D341Med (cell line): ENCODE measurements around the gene TMEM178A.

Experiments used
- DNase-seq: peaks from one replicate; pipeline ENCODE4 v3.0.0; 2012; ENCODE audit warnings: low spot score

Gene TMEM178A

DNA sequence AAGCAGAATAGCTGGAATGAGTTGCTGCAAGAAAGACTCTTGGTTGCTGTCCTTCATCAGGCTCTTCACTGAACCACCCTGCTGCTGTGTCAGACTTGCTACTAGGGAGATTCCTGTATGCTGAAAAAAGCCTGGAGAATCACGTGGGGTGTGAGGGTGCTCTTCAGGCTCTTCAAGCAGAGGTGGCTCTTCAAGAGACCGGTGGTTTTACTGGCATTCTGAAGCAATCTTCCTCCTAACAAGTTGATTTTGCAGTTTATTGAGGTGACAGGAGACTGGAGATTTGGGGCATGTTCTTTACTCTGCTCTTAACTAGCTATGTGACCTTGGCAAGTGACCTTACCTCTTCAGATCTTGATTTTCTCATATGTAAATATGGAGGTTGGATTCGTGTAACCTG, 14.1 kb downstream of the TMEM178A start:
- no peak for DNase-seq

DNA sequence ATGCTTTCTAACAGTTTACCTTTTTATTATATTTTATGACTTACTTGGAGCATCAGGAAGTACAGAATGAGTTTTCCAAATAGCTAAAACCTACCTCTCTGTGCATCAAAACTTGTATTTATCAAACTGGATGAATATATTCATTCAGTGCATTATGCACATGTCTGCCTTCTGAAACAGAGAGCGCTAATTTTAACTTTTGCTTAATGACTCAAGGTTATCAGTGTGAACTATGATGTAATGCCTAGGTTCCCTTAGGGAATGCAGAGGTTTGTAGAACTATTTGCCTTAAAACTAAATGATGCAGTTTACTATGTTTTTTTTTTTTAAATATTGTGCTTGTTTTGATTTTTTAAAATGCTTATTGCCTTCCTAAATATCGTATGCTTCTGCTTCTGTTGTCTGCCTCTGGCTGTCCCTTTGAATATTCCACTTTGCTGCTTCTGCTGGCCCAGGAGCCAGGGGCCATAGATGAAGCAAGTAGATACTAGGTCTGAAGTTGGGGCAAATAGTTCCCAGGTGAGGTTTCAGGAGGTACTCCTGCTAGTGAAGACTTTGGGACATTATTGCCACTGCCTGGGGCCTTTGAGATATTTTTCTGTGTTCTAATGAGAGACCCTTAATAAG, 16.5 kb downstream of the TMEM178A start:
- no peak for DNase-seq

DNA sequence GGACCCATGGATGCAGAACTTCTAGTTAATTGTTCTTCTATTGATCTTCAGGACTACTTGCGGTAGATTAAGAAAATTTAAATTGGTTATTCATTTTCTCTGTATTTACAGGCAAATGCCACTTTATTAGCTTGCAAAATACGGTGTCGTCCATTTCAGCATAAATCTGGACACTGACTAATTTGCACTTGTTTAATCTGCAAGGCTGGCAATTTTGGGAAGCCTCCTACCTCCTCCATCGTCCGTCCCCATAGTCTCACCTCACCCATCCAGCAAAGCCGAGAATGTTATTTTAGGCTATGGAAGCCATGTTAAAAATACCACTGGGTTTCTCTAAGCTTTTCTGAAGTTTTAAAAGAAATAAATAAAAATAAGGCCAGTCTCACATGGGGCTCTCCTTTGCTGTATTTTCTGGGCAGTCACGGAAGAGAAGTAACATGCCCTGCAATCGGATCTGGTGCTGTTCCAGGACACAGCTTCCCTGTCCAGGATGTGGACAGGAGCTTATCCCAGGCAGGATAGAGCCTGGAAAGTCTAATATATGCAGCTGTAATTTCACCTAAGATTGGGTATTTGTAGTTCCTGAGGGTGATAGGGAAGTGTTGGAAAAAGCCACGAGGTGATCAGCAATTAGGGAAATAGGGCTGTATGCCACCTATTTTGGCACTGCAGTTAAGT, 17.4 kb downstream of the TMEM178A start:
- DNase-seq: no peak

DNA sequence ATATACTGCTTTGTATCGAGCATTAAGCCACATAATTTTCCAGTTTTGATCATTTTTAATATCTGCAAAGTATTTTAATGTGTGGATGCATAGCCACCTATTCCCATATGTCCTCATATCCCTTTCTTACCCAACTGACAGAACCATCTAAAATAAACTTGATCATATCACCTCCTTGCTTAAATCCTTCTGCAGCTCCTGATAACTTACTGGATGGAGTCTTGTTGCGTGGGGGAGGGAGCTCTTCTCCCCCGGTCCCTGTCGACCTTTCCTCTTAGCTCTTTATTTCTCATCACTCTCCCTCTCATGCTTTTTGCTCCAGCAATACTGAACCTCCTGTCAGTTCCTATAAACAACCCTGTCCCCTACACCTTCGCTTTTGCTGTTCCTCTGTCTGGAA, 18.7 kb downstream of the TMEM178A start:
- no peak for DNase-seq

DNA sequence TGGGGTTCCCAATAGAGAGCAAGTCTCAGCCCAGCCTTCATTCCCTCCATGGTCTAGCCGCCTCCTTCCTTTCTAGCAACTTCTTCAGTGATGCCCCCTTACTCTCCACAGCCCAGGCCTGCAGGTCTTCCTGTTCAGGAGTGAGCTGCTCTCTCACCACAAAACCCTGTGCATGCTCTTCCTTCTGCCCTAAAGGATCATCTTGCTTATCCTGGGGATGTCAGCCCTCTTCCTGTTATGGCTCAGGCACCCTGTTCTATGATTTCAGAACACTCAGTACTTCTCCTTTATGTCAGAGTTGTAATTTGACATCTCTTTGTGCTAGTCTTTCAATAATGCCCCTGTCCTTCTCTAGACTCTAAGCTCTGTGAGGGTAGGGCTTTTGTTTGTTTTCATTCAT, 19.4 kb downstream of the TMEM178A start:
- no peak for DNase-seq

DNA sequence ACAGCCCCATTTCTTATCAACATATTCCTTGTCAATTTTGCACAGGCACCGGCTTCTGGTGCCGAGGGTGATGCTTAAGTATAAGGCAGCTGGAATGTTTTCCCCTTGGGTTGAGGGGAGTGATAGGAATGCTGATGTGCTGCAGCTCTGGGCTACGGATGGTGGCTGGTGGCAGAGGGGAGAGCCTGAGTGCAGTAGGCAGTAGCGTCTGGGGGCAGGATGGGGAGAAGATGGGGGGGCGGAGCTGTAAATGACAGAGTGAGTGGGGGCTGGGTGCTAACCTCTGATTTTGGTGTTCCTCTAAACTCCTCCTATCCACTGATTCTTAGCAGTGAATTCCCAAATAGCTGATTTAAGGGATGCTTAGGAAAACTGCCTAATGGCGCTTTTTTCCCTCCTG, 20.7 kb downstream of the TMEM178A start:
- DNase-seq: no peak

DNA sequence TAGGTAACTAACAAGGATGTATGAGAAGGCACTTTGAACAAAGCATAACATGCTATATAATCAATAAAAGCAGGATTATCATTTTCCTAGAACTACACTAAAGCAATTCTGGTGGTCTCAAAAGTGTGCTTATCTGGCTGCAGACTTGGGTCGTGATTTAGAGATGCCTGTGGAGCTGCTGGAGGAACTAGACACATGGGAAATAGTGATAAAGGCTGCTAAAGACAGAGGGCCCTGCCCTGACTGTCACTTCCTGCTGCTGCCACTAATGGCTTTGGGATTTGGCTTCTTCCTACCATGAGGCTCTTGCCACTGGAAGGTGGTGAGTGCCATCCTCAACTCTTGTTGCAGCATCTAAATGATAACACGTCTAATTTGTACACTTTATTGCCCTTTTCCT, 22.5 kb downstream of the TMEM178A start:
- no peak for DNase-seq

DNA sequence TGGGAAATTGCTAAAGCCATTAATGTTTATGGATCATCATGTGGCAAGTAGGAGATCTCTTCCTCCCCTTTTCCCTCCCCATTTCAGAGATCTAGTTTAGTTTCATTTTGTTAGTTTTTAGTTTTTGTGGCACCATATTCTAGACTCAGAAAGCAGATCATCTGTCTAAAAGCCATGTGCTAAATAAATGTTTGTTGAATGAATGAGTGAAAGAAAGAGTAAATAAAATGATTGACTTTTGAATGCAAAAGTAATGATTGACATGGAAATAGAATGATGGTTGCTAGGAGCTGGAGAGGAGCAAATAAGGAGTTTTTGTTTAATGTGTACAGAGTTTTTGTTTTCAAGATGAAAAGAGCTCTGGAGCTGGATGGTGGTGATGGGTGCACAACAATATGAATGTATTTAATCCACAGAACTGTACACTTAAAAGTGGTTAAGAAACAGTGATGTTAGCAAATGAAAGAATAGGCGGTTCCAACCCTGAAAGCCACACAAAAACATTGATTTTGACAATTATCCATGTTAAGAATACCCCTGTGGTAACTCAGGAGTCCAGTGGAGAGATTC, 23.6 kb downstream of the TMEM178A start:
- no peak for DNase-seq

DNA sequence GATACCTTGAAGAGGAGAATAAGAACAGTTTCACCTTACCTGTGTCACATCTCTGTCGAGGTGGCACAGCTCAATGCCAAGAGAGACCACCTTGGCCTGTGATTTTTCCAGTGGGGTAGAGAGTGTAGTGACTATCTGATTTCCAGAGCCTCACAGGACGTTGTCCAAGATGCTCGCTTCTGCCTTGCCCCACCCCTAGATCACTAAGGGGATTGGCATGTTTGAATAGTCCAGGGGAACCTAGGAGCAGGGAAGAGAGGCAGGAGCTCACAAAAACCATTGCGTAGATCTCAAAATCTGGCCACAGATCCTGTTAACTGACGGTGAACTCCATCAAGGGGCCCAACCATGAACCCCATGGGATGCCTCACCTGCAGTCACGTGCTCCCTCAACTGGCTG, 24.2 kb downstream of the TMEM178A start:
- no peak for DNase-seq

DNA sequence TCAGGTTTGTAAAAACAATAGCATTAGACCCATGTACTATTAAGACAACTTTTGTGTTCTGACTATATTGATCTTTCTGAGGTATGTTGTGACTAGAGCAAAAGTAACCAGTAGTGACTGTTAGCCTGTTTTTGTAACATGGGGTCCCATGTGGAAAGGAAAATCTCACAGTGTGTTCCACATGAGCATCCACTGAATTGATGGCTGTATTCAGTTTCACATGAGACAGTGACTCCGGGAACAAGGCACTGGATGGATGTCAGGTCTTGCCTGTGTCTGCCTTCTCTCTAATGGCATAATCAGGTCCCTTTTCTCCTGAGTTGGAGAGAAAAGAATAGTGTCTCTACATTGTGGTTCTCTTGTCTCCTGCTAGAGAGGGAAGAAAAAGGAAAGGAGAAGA, 27.5 kb downstream of the TMEM178A start:
- no peak for DNase-seq

DNA sequence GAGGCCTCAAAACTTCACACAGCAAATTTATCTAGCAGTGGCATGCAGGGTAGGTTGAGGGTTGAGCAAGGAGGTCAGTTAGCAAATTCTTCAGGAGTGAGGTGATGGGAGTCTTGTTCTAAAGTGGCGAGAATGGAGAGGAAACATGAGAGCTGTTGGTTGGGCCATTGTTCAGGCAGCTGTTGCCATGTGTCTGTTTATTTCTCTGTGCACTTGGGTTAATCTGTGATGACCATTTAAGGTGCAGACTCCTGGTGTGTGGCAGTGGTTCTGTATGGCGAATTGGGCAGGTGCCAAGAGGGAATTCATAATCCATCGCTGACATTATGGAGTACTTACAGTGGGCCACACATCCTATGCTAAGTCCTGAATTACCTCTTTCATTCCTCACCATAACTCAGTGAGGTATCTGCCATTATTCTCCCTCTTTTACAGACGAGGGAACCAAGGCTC, 30.4 kb downstream of the TMEM178A start:
- DNase-seq: peak; percentile 46

DNA sequence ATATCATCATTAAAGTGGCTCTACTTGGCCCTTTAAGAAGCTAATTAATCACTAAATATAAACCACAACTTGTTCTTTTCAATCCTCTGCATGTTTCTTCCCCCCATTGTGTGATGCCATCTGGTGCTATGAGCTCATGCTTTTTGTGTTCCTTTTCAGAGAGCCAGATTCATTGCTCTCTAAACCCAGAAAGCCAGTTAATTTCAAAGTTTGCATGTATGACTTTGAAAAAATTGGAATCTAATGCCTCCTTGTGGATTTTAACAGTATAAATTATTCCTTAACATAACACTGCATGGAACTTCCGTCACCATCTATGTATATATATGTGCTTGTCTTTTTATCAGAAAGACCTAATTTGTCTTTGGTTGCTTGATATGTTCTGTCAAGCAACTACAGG, 31.1 kb downstream of the TMEM178A start:
- DNase-seq: no peak

DNA sequence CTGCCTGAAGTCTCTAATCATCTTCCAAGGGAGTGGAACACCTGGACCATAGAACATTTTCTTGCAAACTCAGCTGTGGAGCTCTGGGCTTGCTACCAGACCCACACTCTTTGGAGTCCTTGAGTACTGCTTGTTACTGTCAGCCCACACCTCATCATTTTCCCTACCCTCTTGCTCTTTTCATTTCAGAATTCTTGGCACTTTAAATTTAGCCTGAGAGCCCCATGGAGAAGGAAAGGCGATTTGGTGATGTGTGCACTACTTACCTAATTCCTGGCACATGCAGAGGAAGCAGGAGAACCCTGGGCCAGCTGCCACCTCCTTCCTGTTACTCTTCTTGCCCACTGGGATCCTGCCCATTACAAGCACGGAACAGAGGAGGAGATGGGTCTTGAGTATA, 31.7 kb downstream of the TMEM178A start:
- no peak for DNase-seq

DNA sequence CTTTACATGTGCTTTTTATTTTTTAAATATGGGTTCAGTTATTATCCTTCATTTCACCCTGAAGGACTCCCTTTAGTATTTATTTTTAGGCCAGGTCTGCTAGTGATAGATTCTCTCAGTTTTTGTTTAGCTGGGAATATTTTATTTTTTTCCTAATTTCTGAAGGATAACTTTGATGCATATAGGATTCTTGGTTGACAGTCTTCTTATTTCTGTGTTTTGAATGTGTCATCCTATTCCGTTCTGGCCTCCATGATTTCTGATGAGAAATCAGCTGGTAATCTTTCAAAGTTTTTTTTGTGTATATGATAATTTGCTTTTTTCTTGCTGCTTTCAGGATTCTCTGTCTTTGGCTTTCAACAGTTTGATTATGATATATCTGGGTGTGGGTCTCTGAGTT, 35.4 kb downstream of the TMEM178A start:
- DNase-seq: no peak

DNA sequence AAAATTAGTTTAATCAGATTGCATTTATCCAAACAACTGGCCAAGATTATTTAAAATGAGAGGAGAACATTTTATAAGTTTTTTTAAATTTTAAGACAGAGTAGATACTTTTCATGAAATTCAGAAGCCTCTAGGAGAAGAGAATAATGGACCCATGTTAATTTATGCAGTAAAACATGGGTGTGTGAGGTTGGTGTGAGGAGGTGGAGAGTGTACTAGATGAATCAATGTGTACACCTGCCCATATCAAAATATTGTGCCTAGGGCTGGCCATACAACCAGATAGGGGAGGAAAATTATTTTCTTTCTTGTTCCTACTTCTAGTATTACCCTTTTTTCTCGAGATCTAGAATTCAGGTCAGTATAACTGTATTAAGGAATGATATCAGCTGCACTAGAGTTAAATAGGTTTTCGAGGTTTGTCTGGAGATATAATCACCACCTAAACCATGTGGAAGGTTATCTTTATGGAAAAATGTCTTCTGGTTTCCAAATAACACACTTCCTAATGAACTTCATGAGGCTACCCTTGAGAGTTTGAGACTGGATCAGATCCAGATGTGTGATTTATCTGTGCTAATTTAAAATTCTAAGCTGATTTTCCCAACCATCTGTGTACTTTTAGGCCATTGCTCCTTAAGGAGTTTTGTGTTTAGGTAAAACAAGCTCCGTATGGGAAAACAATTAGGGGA, 37.6 kb downstream of the TMEM178A start:
- no peak for DNase-seq

DNA sequence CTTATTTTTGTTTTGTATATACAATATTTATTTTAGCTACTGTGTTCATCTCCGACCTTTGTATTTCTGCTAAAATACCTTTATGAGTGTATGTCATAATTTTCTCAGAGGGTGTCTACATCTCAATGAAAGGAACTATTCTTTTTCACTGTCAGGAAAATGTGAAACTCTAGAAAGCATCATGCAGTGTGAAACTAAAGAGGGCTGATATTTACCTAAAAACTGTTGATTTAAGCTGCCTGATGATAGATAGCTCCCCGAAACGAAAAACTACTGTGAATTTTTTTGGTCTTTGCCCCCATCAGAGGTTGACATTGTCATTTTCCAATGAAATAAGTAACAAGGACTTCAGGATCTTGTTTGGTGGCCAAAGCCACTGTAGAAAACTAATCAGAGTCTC, 38.8 kb downstream of the TMEM178A start:
- no peak for DNase-seq

DNA sequence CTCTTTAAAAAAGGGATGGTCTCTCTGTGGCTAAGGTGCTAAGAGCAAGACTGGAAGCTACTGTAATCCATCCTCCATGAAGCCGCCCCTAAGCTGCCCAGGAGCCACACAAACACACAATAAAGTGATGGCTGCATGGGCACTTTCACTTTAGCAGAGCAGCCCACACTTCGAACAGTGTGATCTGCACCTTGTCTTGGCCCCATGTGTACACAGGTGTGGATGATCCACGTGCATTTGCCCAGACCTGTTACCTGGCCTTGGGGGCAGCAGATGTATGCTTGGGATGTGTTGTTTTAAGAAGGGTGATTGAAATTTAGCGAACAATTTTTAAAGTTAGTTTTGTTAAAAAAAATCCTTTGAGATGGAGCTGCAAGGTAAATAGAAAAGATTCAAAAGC, 39.9 kb downstream of the TMEM178A start:
- DNase-seq: no peak

DNA sequence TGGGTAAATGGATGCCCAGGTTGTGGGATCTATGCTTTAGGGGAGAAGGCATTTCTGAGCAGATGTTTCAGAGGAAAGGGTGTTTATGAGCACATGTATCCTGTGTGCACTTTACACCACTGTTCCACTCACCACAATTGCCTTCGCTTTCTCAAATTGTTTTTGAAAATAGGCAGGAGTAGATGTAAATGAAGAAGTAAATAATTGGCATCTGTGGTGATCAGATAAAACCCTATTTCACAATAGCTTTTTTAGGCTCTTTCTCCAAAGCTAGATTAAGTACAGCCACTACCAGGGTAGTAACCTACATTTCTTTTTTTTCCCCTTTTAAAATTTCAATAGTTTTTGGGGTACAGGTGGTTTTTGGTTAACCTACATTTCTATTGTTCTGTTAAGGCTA, 40.6 kb downstream of the TMEM178A start:
- no peak for DNase-seq

DNA sequence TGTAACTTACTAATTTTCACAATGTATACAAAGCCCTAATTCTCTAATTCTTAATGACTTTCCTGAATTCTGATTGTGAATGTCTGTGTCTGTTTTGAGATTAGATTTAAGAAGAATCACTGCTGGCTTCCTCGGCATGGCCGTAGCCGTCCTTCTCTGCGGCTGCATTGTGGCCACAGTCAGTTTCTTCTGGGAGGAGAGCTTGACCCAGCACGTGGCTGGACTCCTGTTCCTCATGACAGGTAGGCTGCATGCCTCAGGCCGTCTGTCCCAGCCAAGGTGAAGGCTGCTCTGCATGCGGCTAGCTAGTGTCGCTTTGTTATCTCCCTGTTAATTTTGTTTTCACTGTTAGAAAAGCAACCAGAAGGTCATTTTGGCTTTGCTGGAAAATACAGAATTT, 41.2 kb downstream of the TMEM178A start:
- no peak for DNase-seq

DNA sequence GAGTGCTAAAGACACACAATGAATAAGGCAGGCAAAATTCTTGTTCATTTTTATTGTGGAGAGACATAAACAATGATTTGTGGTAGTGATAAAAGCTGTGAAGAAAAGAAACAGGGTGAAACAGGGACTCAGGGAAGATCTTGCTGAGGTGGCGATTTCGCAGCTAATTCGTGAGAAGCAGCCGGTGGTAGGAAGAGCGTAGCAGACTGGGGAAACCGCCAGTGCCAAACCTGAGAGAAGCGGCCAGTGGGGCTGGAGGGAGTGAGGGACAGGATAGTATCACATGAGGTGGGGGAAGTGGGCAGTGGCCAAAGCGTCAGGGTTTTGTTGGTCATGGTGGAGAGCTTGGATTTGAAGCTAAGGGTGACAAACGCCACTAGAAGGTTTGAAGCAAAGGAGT, 42.3 kb downstream of the TMEM178A start:
- no peak for DNase-seq

DNA sequence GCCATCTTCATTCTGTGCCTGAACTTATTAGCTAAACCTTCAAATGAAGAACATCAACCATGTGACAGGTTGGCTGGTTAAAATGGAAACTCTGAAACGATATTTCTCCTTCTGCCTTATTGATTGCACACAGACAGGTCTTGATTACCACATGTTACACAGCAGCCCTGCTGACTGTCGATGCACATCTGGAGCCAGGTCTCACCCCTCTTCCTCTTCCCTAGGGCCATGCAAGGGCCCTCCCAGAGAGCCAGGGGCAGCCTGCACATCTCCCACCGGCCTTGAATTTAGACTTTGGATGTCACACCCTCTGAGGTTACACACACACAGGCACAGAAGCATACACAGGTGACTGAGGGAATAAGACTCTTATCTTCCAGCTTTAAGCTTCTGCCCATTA, 45.1 kb downstream of the TMEM178A start:
- no peak for DNase-seq

DNA sequence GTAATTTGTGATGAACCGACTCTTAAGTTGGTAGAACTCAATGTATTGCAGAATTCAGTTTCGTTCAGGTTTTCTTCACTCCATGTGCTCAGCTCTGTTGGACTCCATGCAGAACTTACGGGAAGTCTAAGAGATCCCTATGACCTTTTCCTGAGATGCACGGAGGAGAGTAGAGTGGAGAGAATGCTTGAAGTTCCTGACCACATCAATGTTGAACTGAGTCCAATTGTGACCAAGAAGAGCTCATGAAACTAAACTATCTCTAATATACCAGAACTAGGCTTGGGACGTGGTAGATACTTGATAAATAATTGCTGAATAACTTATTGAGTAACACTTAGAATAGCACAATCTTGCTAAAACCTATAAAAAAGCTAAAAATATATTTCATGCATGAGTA, 47.2 kb downstream of the TMEM178A start:
- no peak for DNase-seq

DNA sequence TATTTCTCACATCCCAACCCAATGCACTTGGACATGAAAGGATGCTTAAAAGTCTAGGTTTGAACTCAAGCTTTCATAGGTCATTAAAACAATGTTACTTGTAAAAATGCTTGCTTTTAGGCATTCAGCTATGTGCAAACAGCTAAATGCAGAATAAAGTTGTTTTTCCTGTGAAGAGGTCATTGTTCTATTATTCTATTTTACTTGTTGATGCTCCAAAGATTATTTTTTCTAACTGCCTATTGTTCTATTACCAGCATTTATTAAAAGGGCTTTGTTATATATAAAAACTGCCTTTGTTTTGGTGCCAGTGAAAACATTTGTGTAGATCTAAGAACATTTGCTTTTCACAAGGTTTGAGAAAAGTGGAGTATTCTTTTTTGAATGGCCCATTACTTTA, 49.4 kb downstream of the TMEM178A start:
- DNase-seq: no peak
